Thyroid gland (tissue), 4 donors: ENCODE data around the gene DAND5. TPM values are rescaled to one million over a fixed set of nuclear protein-coding genes. Genes with fewer than 3 reads are reported as not detected.
"Not testable (repeated sequence)": the region's sequence is repeated elsewhere in the genome, so short reads cannot be mapped to it uniquely, and the experiment has no call there.

Source experiments
- DNase-seq, 2 donors: peaks; one replicate each; pipeline ENCODE4 v3.0.0-alpha.2; 2019
- H3K27ac ChIP-seq, 3 donors: fragments of 200-600 bp; sonication (generic); 1 replicate in 2 of 3; 2 replicates in 1 of 3; pipeline ENCODE4 v1.5.1; 2016 to 2019; ENCODE audit warnings: mild to moderate bottlenecking in 1 of 3, moderate library complexity in 1 of 3
- H3K27me3 ChIP-seq: fragments of 200-600 bp; sonication (generic); one replicate; pipeline ENCODE4 v1.5.1; 2019
- H3K36me3 ChIP-seq, 2 donors: fragments of 200-600 bp; sonication (generic); one replicate each; pipeline ENCODE4 v1.5.1; 2016 to 2019
- H3K4me1 ChIP-seq, 2 donors: fragments of 200-600 bp; sonication (generic); one replicate each; pipeline ENCODE4 v1.5.1; 2017 to 2019
- H3K4me3 ChIP-seq, 3 donors: fragments of 200-600 bp; sonication (generic); replicated peaks in 1 of 3; 1 replicate in 2 of 3; 2 replicates in 1 of 3; pipeline ENCODE4 v1.5.1; 2016; ENCODE audit warnings: mild to moderate bottlenecking in 1 of 3
- H3K9me3 ChIP-seq: fragments of 200-600 bp; sonication (generic); one replicate; pipeline ENCODE4 v1.5.1; 2017
- CTCF ChIP-seq, 6 experiments: fragments of 200-600 bp in 3 of 6; fragments of 450-650 bp in 3 of 6; sonication (generic) in 3 of 6; IDR thresholded peaks; one replicate each; pipeline ENCODE4 v1.5.1; 2016 to 2019; ENCODE audit warnings: antibody characterized with exemption in 6 of 6, mild to moderate bottlenecking in 2 of 6, inconsistent platforms in 1 of 6, moderate library complexity in 1 of 6
- POLR2A ChIP-seq, 2 donors: fragments of 450-650 bp; IDR thresholded peaks; one replicate each; pipeline ENCODE4 v1.6.1; 2017; ENCODE audit warnings: antibody characterized with exemption in 2 of 2, mild to moderate bottlenecking in 2 of 2, moderate library complexity in 1 of 2
- WGBS, 2 donors: methylation state at CpG; one replicate each; pipeline ENCODE4 v1.1.5; 2017; 5-methylcytosine and 5-hydroxymethylcytosine counted together
- intact Hi-C: fragments of 100-400 bp; cut with DNase I; formaldehyde crosslinking; loops from one replicate; pipeline ENCODE4 v1.15.1; 2023
- total RNA-seq, 4 donors: library from RNA; depleted of rRNA; stranded (reverse); fragments of >200 nt; gene quantifications; one replicate each; pipeline ENCODE4 v1.2.3, GENCODE V29; 2016

DAND5 gene
- total RNA-seq, 4 donors from 2014 or later: 0.40 to 0.45 TPM; not detected in 2

GRCh38 chr19:12953799-12954611 lies 15.4 kb upstream of the DAND5 start:
- H3K27me3 ChIP-seq: no peaks in the 10 kb centered on the region
- 70 to 76% methylated on average over 10 to 12 of the region's 12 CpGs for WGBS, 2 donors
- no peaks in the 10 kb centered on the region for H3K9me3 ChIP-seq
- peaks cover 9 to 27% of the 10 kb centered on the region in 2 donors for H3K4me1 ChIP-seq
- no peak for DNase-seq
- no peak for TF ChIP-seq CTCF (IDR thresholded peaks at IDR 0.05)
- no peak for TF ChIP-seq POLR2A (IDR thresholded peaks at IDR 0.05)
- peak overlapping the region in 2 of 3 donors; percentile 34 to 59 for H3K27ac ChIP-seq
- intact Hi-C loops: no loop called here
- H3K36me3 ChIP-seq: peaks cover 39 to 44% of the 10 kb centered on the region in 2 donors
- no peak overlapping the region for H3K4me3 ChIP-seq

- TF ChIP-seq CTCF (IDR thresholded peaks at IDR 0.05) (no peak), POLR2A (IDR thresholded peaks at IDR 0.05) (no peak)
- no peaks in the 10 kb centered on the region for H3K27me3 ChIP-seq
- no peak overlapping the region for H3K27ac ChIP-seq
- no peak for DNase-seq
- no peaks in the 10 kb centered on the region for H3K9me3 ChIP-seq
- 14 to 57% methylated on average over 1 of the region's 1 CpG for WGBS, 2 donors
- H3K4me1 ChIP-seq: peaks cover 9 to 27% of the 10 kb centered on the region in 2 donors
- intact Hi-C loops: no loop called here
- H3K4me3 ChIP-seq: no peak overlapping the region
- peaks cover 33 to 38% of the 10 kb centered on the region in 2 donors for H3K36me3 ChIP-seq
These were observed 14.8 kb upstream of the DAND5 start for GRCh38 chr19:12954612-12954962.

GRCh38 chr19:12955575-12955974 lies 13.8 kb upstream of the DAND5 start:
- intact Hi-C loops, H3K9me3 ChIP-seq, H3K27me3 ChIP-seq, H3K4me3 ChIP-seq, DNase-seq: not testable (repeated sequence)
- peaks cover 9 to 27% of the 10 kb centered on the region in 2 donors for H3K4me1 ChIP-seq
- 91% methylated on average over 9 of the region's 9 CpGs for WGBS, 2 donors
- H3K27ac ChIP-seq: peak overlapping the region in 1 of 3 donors; percentile 83
- peaks cover 28 to 29% of the 10 kb centered on the region in 2 donors for H3K36me3 ChIP-seq

- no peak for DNase-seq
- Histone ChIP-seq H3K4me3 (peak overlapping the region in 1 of 3 donors; percentile 96), H3K27ac (peak overlapping the region in 2 of 3 donors; percentile 83 to 92), H3K9me3 (no peaks in the 10 kb centered on the region), H3K4me1 (peaks cover 9 to 27% of the 10 kb centered on the region in 2 donors), H3K36me3 (peaks cover 26 to 29% of the 10 kb centered on the region in 2 donors), H3K27me3 (no peaks in the 10 kb centered on the region)
- no peak for TF ChIP-seq CTCF (IDR thresholded peaks at IDR 0.05)
- no peak for TF ChIP-seq POLR2A (IDR thresholded peaks at IDR 0.05)
- intact Hi-C loops: no loop called here
- WGBS, 2 donors: 75% methylated on average over 12 of the region's 12 CpGs
These were observed 13.4 kb upstream of the DAND5 start for GRCh38 chr19:12955996-12956395.

GRCh38 chr19:12956446-12957388 lies 12.7 kb upstream of the DAND5 start, which contains the start of gene GADD45GIP1:
Gene GADD45GIP1, minus strand, starts transcription at chr19:12957223. Its CDS starts 11 bp downstream, at chr19:12957212.
- Histone ChIP-seq H3K4me3 (peak within 1 kb of the TSS; percentile 68 to 96 (median 92)), H3K27ac (peak within 1 kb of the TSS; percentile 50 to 92 (median 83)), H3K27me3 (no peaks in the 10 kb centered on the region), H3K36me3 (peaks cover 19 to 25% of the 10 kb centered on the region in 2 donors), H3K9me3 (no peaks in the 10 kb centered on the region), H3K4me1 (peaks cover 9 to 27% of the 10 kb centered on the region in 2 donors)
- intact Hi-C loops: no loop called here
- no peak for TF ChIP-seq CTCF (IDR thresholded peaks at IDR 0.05)
- peak in 1 of 2 donors; percentile 71 for TF ChIP-seq POLR2A (IDR thresholded peaks at IDR 0.05)
- 5 to 13% methylated on average over 27 to 67 of the region's 84 CpGs for WGBS, 2 donors
- peak; percentile 74 to 80 for DNase-seq

GRCh38 chr19:12957389-12957952 lies 11.9 kb upstream of the DAND5 start:
- DNase-seq, H3K27me3 ChIP-seq, H3K9me3 ChIP-seq, intact Hi-C loops: not testable (repeated sequence)
- peak overlapping the region; percentile 50 to 92 (median 83) for H3K27ac ChIP-seq
- peaks cover 9 to 24% of the 10 kb centered on the region in 2 donors for H3K4me1 ChIP-seq
- 31 to 35% methylated on average over 31 of the region's 31 CpGs for WGBS, 2 donors
- H3K36me3 ChIP-seq: peaks cover 11 to 18% of the 10 kb centered on the region in 2 donors
- peak overlapping the region; percentile 68 to 96 (median 92) for H3K4me3 ChIP-seq
